Vagina (tissue), 2 donors: ENCODE data around the gene PTP4A1.

Experiments
- CTCF ChIP-seq, 3 experiments: fragments of 450-650 bp in 2 of 3; fragments of 200-600 bp in 1 of 3; sonication (generic) in 1 of 3; IDR thresholded peaks; one replicate each; pipeline ENCODE4 v1.5.1; 2017 to 2019; ENCODE audit warnings: antibody characterized with exemption in 3 of 3, mild to moderate bottlenecking in 2 of 3, moderate library complexity in 2 of 3
- POLR2A ChIP-seq, 2 donors: fragments of 450-650 bp; IDR thresholded peaks; one replicate each; pipeline ENCODE4 v1.6.1; 2017; ENCODE audit warnings: antibody characterized with exemption in 2 of 2, mild to moderate bottlenecking in 2 of 2, moderate library complexity in 2 of 2
- POLR2AphosphoS5 ChIP-seq, 2 donors: sonication (generic); formaldehyde crosslinking; IDR thresholded peaks; one replicate each; pipeline ENCODE4 v1.9.0; 2017; ENCODE audit warnings: antibody characterized with exemption in 2 of 2, mild to moderate bottlenecking in 2 of 2, low read depth in 1 of 2; ENCODE audit not compliant: insufficient read depth in 1 of 2

GRCh38 chr6:63537959-63538300 is 34.4 kb upstream of the PTP4A1 start:
- no peak for TF ChIP-seq POLR2A (IDR thresholded peaks at IDR 0.05)
- TF ChIP-seq CTCF (IDR thresholded peaks at IDR 0.05), result no peak
- TF ChIP-seq POLR2AphosphoS5 (IDR thresholded peaks at IDR 0.05; ENCODE audit: insufficient read depth in 1 of 2, low read depth in 1 of 2), result no peak
